Neural crest cell (in vitro differentiated cells): Measurements from ENCODE around the gene GZMM. TPM values are rescaled to one million over a fixed set of nuclear protein-coding genes. Genes with fewer than 3 reads are reported as not detected.

Experiments used
- DNase-seq: peaks from one replicate; pipeline ENCODE4 v3.0.0; 2021; ENCODE audit warnings: low read depth, mixed read lengths, low spot score
- H3K27ac Mint-ChIP-seq: one replicate; pipeline ENCODE4 v1.8.0; 2021; ENCODE audit warnings: mild to moderate bottlenecking, mixed read lengths; ENCODE audit not compliant: unreplicated experiment
- H3K27me3 Mint-ChIP-seq: 2 replicates; pipeline ENCODE4 v1.8.0; 2021; ENCODE audit warnings: low read depth, mild to moderate bottlenecking, mixed read lengths
- H3K36me3 Mint-ChIP-seq: 2 replicates; pipeline ENCODE4 v1.8.0; 2021; ENCODE audit warnings: low read depth, mild to moderate bottlenecking, mixed read lengths
- H3K4me1 Mint-ChIP-seq: 2 replicates; pipeline ENCODE4 v1.8.0; 2021; ENCODE audit warnings: mixed read lengths
- H3K4me3 Mint-ChIP-seq: one replicate; pipeline ENCODE4 v1.8.0; 2021; ENCODE audit warnings: mild to moderate bottlenecking, mixed read lengths
- H3K9me3 Mint-ChIP-seq: 2 replicates; pipeline ENCODE4 v1.8.0; 2021; ENCODE audit warnings: mixed read lengths
- total RNA-seq: library from RNA; stranded (reverse); gene quantifications from 2 replicates; pipeline ENCODE4 v1.2.1, GENCODE V29; 2021
- TF ChIP-seq, protein P1 (sequence below): fragments of 200-600 bp; sonication (generic); conservative IDR thresholded peaks from 2 replicates; pipeline ENCODE4 v1.5.0; 2021; ENCODE audit warnings: antibody characterized with exemption, mild to moderate bottlenecking

GZMM gene
- total RNA-seq, 1 donor from 2014 or later, result not detected

DNA sequence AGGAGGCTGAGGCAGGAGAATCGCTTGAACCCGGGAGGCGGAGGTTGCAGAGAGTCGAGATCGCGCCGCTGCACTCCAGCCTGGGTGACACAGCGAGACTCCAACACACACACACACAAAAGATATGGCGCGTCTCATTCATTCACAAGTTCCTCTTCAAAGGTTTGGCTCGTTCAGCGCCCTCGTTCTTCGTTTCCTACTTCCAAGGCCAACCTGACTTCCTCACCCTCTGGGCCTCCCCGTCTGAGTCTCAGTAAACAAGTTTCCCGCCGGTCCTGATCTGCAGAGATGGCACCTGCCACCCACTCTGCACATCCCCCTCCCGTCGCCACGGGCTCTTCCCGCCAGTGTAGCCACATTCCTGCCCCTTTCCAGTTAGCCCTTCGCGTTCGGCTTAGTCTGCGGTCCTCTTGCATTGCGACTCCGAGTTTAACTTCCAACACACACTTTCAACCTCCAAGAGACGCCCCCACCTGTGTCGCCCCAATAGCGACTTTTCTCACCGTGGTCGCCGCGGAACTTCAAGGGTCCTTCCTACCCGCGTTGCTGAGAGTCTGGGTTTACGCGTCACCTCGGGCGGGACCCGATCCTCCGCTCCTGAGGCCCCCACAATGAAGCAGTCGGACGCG lies 27.2 kb downstream of the GZMM start:
- H3K27me3 Mint-ChIP-seq, result peaks cover 16% of the 10 kb centered on the region
- peaks cover 45% of the 10 kb centered on the region for H3K4me1 Mint-ChIP-seq
- peak; percentile 52 for DNase-seq
- H3K9me3 Mint-ChIP-seq, result no peaks in the 10 kb centered on the region
- H3K36me3 Mint-ChIP-seq, result peaks cover 20% of the 10 kb centered on the region
- TF ChIP-seq, protein P1, sequence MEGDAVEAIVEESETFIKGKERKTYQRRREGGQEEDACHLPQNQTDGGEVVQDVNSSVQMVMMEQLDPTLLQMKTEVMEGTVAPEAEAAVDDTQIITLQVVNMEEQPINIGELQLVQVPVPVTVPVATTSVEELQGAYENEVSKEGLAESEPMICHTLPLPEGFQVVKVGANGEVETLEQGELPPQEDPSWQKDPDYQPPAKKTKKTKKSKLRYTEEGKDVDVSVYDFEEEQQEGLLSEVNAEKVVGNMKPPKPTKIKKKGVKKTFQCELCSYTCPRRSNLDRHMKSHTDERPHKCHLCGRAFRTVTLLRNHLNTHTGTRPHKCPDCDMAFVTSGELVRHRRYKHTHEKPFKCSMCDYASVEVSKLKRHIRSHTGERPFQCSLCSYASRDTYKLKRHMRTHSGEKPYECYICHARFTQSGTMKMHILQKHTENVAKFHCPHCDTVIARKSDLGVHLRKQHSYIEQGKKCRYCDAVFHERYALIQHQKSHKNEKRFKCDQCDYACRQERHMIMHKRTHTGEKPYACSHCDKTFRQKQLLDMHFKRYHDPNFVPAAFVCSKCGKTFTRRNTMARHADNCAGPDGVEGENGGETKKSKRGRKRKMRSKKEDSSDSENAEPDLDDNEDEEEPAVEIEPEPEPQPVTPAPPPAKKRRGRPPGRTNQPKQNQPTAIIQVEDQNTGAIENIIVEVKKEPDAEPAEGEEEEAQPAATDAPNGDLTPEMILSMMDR, result no peak
- H3K4me3 Mint-ChIP-seq, result peak overlapping the region; percentile 93
- peak overlapping the region; percentile 99 for H3K27ac Mint-ChIP-seq

DNA sequence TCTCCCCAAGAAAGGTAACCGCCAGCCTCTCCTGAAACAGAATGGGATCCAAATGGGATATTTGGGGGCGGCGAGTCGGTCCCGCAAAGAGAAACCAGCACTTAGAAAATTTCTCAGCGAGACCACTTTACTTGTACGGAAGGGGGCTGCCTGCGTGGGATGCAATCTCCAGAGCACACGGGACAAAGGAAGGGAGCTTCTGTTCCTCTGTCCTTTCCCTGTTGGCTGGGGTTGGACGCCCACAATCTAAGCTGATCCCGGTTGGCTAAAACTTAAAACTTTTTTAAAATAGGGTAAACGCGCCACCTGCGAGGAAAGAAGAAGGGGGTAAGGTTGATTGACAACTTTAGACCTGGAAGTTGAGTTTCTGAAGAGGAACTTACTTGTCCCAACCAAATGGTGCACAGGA lies 27.7 kb downstream of the GZMM start:
- peak overlapping the region; percentile 93 for H3K4me3 Mint-ChIP-seq
- peak; percentile 35 for DNase-seq
- TF ChIP-seq, protein P1, result no peak
- H3K9me3 Mint-ChIP-seq, result no peaks in the 10 kb centered on the region
- H3K4me1 Mint-ChIP-seq, result peaks cover 42% of the 10 kb centered on the region
- H3K36me3 Mint-ChIP-seq, result peaks cover 20% of the 10 kb centered on the region
- peaks cover 16% of the 10 kb centered on the region for H3K27me3 Mint-ChIP-seq
- peak overlapping the region; percentile 99 for H3K27ac Mint-ChIP-seq

DNA sequence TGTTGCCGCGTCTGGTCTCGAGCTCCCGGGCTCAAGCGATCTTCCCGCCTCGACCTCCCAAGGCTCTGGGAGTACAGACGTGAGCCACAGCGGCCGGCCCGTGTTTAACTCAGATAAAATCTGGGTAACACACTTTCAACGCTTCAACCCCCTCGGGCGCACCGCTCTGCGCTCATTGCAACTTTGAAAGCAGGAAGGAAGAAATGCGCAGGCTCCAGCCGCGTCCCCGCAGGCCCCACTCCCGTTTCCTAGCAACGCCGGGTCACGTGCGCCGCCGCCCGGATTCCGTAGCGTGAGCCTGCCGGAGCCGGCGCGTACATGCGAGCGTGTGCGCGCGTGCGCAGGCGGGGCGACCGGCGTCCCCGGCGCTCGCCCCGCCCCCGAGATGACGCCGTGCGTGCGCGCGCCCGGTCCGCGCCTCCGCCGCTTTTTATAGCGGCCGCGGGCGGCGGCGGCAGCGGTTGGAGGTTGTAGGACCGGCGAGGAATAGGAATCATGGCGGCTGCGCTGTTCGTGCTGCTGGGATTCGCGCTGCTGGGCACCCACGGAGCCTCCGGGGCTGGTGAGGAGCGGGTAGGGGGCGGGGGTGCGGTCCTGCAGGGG lies 28.4 kb downstream of the GZMM start, which contains the start of gene BSG:
Gene BSG, plus strand, starts transcription at position 457 of the 603 bp plus-strand sequence. Its CDS starts 39 bp downstream, at position 496.
- no peaks in the 10 kb centered on the region for H3K9me3 Mint-ChIP-seq
- TF ChIP-seq, protein P1, result no peak
- peak within 1 kb of the TSS; percentile 99 for H3K27ac Mint-ChIP-seq
- peak within 1 kb of the TSS; percentile 96 for H3K4me3 Mint-ChIP-seq
- DNase-seq, result peak; percentile 97
- H3K4me1 Mint-ChIP-seq, result peaks cover 38% of the 10 kb centered on the region
- H3K27me3 Mint-ChIP-seq, result peaks cover 16% of the 10 kb centered on the region
- peaks cover 14% of the 10 kb centered on the region for H3K36me3 Mint-ChIP-seq

DNA sequence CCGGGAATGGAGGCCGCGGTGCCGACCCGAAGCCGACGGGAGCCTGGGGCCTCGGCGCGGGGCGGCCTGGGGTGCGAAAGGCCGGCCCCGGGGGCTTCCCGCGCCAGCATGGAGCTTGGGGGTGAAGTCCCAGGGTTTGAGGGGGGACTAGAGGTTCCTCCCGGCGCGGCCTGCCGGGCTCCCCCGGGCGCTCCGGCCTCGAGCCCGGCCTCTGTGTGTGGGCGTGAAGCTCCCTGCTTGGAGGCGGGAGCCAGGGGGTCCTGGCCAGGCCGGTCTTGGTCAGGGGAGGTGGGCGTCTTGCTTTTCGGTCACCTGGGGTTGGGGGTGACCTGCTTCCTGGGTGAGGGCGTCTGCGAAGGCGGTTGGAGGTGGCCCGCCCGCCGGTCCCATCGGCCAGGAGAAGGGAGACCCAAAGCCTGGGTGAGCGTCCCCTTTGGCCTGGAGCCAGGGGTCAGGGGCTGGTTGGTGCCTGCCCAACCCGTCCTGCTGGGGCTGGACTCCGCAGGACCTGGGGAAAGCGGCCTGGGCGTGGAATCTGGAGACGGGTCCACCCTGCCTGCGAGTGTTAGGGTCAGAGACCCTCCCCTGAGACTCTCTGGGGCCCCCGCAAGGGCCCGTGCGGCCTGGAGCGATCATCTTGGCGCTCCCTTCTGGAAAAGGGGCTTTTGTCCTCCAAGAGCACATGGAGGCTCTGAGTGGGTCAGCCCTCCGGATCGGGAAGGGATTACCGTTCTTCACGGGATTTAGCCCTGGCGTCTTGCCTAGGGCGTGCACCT lies 29.1 kb downstream of the GZMM start:
- Mint-ChIP-seq H3K4me1 (peaks cover 37% of the 10 kb centered on the region), H3K4me3 (peak overlapping the region; percentile 96), H3K36me3 (peaks cover 14% of the 10 kb centered on the region), H3K9me3 (no peaks in the 10 kb centered on the region), H3K27me3 (peaks cover 16% of the 10 kb centered on the region), H3K27ac (peak overlapping the region; percentile 84)
- DNase-seq, result no peak
- TF ChIP-seq, protein P1, result no peak

DNA sequence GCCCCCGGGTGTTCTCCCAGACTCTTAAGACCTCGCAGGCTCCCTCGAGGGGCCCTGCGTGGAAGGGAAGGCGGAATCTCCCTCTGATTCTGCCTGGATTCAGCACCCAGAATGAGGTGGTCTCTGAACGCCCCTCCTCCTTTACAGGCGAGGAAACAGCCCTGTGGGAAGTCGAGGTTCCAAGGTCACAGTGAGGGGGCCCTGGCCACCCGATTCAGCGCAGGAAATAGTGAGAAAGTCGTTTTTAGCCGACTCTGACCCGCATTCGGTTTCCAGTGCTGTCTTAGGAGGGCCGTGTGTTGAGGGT lies 29.6 kb downstream of the GZMM start:
- Mint-ChIP-seq H3K27me3 (peaks cover 16% of the 10 kb centered on the region), H3K4me1 (peaks cover 37% of the 10 kb centered on the region), H3K27ac (peak overlapping the region; percentile 84), H3K36me3 (peaks cover 14% of the 10 kb centered on the region), H3K9me3 (no peaks in the 10 kb centered on the region), H3K4me3 (peak overlapping the region; percentile 96)
- DNase-seq, result no peak
- TF ChIP-seq, protein P1, result no peak
